Stomach smooth muscle (tissue), 2 donors: ENCODE measurements around the gene SPDEF.

ENCODE experiments used
- H3K27ac ChIP-seq: one replicate; pipeline ENCODE4 v1.7.0; 2013; ENCODE audit warnings: mild to moderate bottlenecking, low read length, inconsistent platforms
- H3K27me3 ChIP-seq, 2 donors: one replicate each; pipeline ENCODE4 v1.7.0; 2013; ENCODE audit warnings: low read length in 2 of 2; ENCODE audit not compliant: insufficient read depth in 2 of 2, control insufficient read depth in 1 of 2
- H3K36me3 ChIP-seq, 2 donors: one replicate each; pipeline ENCODE4 v1.7.0; 2013; ENCODE audit warnings: low read length in 2 of 2; ENCODE audit not compliant: control insufficient read depth in 2 of 2, insufficient read depth in 2 of 2
- H3K4me1 ChIP-seq: one replicate; pipeline ENCODE4 v1.7.0; 2013; ENCODE audit warnings: low read length; ENCODE audit not compliant: control insufficient read depth, insufficient read depth
- H3K4me3 ChIP-seq, 2 donors: one replicate each; pipeline ENCODE4 v1.7.0; 2013; ENCODE audit warnings: low read length in 2 of 2
- H3K9ac ChIP-seq, 2 donors: one replicate each; pipeline ENCODE4 v1.7.0; 2013; ENCODE audit warnings: low read length in 2 of 2, mild to moderate bottlenecking in 1 of 2
- H3K9me3 ChIP-seq, 2 donors: one replicate each; pipeline ENCODE4 v1.7.0; 2013; ENCODE audit warnings: low read length in 2 of 2; ENCODE audit not compliant: control insufficient read depth in 2 of 2
- donor health status: healthy.
- donor health status: Pancreatic carcinoma.

The SPDEF gene

DNA sequence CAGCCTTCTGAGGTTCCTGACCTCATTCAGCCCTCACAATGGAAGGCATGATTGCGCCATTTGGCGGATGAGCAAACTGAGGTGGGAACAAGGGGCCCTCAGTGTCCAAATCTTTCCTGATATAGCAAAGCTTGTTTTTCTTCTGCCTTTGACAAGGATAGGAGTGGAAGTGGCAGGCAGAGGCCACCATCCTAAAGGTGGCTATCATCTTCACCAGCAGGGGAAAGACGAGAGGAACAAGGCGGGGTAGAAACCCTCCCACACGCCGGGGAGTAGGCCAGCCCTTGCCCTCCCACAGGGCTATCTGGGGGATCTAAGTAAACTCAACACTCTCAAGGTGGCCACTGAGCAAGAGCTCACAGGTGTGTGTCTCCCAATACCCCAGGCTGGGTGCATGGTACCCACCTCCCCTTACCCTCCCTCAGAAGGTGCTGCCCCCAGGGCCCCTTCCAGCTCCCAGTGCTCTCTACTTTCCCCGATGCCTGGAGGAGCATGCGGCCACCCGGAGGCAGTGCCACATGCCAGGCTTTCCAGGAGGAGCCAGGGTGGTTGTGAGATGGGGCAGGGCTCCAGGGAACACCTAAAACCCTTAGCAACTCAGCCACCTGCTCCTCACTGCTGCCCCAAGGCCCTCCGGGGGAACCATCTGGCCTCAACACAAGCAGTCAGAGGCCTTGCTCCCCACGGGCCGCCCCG lies 11.2 kb downstream of the SPDEF start:
- no peaks in the 10 kb centered on the region for H3K27me3 ChIP-seq
- peaks cover 6% of the 10 kb centered on the region for H3K4me1 ChIP-seq
- no peak overlapping the region for H3K4me3 ChIP-seq
- no peak overlapping the region for H3K9ac ChIP-seq
- H3K27ac ChIP-seq = no peak overlapping the region
- H3K36me3 ChIP-seq = no peaks in the 10 kb centered on the region
- H3K9me3 ChIP-seq = no peaks in the 10 kb centered on the region

DNA sequence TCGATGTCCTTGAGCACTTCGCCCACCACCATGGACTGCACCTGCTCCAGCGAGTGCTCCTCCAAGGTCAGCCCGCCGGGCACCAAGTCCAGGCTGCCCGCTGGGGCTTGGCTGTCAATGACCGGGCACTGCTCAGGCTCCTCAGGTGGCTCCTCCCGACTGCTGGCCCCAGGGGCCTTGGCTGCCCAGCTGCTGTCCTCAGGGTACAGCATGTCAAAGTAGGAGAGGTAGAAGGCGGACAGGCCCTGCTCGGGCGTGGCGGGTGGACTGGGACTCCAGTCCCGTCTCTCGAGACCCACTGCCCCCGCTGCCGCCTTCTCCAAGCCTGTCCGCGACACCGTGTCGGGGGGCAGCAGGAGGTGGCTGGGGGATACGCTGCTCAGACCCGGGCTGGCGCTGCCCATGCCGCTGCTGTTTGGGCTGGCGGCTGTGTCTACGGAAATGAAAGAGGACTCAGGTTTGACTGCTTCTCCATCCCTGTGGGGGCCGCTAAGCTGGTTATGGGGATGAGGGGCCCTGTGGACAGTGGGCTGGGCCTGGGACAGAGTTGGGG lies 12.0 kb downstream of the SPDEF start:
- H3K4me3 ChIP-seq = no peak overlapping the region
- no peak overlapping the region for H3K27ac ChIP-seq
- no peak overlapping the region for H3K9ac ChIP-seq
- H3K27me3 ChIP-seq = no peaks in the 10 kb centered on the region
- H3K4me1 ChIP-seq = peaks cover 6% of the 10 kb centered on the region
- H3K36me3 ChIP-seq = no peaks in the 10 kb centered on the region
- no peaks in the 10 kb centered on the region for H3K9me3 ChIP-seq

DNA sequence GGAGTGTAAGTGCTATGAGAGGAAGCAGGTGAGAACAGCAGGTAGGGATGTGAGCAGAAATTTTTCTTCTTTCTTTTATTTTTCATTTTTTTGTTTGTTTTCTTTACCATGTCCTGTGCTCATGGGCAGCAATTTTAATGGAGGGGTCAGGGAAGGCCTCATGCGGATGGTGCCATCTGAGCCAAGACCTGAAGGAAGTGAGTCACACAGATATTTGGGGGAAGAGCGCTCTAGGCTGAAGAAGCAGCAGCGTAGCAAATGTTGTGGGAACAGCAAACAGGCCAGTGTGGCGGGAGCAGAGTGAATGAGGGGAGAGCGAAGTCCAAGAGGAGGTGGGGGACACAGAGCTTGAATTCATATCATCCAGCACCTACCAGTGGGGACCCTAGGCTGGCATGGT lies 12.7 kb downstream of the SPDEF start:
- no peaks in the 10 kb centered on the region for H3K9me3 ChIP-seq
- H3K4me1 ChIP-seq = peaks cover 6% of the 10 kb centered on the region
- no peak overlapping the region for H3K9ac ChIP-seq
- H3K27me3 ChIP-seq = no peaks in the 10 kb centered on the region
- H3K27ac ChIP-seq = no peak overlapping the region
- H3K4me3 ChIP-seq = no peak overlapping the region
- no peaks in the 10 kb centered on the region for H3K36me3 ChIP-seq

DNA sequence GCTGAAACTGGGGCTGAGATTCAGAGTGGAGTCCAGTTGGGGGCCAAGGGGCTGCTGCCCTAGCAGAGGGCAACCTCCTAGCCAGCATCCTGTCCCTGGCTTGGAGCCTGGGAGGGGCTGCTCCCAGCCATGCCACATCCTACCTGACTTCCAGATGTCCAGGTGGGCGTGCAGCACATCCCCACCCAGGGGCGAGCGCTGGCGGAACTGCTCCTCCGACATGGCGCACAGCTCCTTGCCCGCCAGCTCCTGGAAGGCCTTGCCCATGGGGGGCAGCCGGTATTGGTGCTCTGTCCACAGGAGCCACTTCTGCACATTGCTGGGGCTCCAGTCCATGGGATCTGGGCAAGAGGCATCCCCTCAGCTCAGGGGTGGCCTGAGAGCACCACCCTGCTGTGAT lies 15.3 kb downstream of the SPDEF start:
- Histone ChIP-seq H3K9me3 (no peaks in the 10 kb centered on the region), H3K27ac (no peak overlapping the region), H3K4me1 (no peaks in the 10 kb centered on the region), H3K9ac (no peak overlapping the region), H3K27me3 (no peaks in the 10 kb centered on the region), H3K36me3 (no peaks in the 10 kb centered on the region), H3K4me3 (no peak overlapping the region)

DNA sequence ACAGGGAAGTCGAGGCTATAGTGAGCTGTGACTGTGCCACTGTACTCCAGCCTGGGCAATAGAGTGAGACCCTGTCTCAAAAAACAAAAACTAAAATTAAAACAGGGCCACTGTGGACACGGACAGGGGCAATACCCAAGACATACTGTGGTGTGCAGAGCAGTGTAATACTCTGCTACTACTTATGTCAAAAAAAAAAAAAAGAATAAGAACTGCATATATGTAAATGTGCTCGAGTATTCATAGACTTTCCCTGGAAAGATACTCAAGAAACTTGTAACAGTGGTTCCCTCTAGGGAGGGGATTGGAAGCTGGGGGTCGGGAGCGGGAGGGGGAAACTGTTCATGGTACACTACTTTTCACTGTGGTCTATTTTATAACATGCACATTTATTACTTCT lies 15.9 kb downstream of the SPDEF start:
- Histone ChIP-seq H3K9ac (no peak overlapping the region), H3K4me3 (no peak overlapping the region), H3K4me1 (no peaks in the 10 kb centered on the region), H3K27ac (no peak overlapping the region), H3K9me3 (no peaks in the 10 kb centered on the region), H3K27me3 (no peaks in the 10 kb centered on the region), H3K36me3 (no peaks in the 10 kb centered on the region)

DNA sequence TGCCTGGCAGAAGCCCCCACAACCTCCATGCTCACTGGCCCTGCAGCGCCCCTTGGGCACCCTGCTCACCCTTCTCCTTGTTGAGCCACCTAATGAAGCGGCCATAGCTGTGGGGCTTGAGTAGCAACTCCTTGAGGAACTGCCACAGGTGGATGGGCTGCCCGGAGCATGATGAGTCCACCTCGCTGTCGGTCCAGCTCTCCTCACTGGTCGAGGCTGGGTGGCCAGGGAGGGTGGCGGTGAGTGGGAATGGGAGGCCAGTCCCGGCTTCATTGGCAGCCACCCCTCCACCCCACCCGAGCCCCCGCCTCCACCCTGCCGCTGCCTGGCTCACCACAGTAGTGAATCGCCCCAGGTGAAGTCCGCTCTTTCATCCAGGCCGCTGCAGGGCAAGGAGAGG lies 16.9 kb downstream of the SPDEF start:
- Histone ChIP-seq H3K9me3 (no peaks in the 10 kb centered on the region), H3K36me3 (no peaks in the 10 kb centered on the region), H3K27ac (no peak overlapping the region), H3K4me3 (no peak overlapping the region), H3K27me3 (no peaks in the 10 kb centered on the region), H3K9ac (no peak overlapping the region), H3K4me1 (no peaks in the 10 kb centered on the region)

DNA sequence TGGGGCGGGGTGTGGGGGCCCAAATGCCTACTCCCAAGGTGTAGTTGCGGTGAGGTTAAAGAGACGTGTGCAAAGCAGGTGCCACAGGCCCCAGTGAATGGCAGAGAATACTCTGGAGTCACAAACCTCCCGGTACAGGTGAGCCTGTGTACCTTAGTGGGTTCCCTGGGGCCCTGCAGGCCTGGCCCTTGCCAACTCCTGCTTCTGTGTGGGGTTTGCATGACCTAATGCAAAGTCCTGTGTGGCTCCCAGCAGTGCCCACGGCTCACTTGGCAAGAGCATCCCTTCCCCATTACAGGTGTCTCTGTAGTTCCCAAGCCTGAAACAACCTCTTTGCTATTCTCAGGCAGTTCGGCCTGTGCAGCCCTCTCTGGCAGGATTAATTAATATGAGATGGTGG lies 17.5 kb downstream of the SPDEF start:
- H3K27me3 ChIP-seq = no peaks in the 10 kb centered on the region

DNA sequence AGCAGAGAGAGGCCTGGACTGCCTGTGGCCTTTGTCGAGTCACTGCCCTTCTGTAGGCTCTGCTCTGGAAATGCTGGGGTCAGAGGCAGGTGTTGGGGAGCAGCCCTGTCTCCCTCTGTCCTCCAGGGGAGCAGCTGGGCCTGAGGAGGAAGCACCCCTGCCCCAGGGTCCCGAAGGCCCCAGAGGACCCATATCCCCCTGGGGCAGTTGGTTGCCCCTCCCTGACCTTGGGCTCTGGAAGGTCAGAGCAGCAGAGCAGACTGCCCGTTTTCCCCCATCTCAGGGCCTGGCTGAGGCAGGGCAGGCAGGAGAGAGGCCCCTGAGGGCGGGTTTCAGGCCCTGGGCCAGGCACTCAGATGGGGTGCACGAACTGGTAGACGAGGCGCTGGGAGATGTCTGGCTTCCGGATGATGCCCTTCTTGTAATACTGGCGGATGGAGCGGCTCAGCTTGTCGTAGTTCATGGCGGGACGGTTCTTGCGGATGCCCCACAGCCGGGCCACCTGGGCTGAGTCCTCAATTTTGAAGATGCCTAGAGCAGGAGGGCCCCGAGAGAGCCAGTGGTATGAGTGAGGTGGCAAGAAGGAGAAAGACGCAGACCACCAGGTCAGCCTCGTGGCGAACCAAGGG lies 18.1 kb downstream of the SPDEF start:
- Histone ChIP-seq H3K4me1 (no peaks in the 10 kb centered on the region), H3K27me3 (no peaks in the 10 kb centered on the region), H3K9me3 (no peaks in the 10 kb centered on the region), H3K27ac (no peak overlapping the region), H3K36me3 (no peaks in the 10 kb centered on the region), H3K9ac (no peak overlapping the region), H3K4me3 (no peak overlapping the region)

More for the DNA sequence above, 17.5 kb downstream of the SPDEF start:
- no peak overlapping the region for H3K9ac ChIP-seq
- H3K36me3 ChIP-seq = no peaks in the 10 kb centered on the region
- no peaks in the 10 kb centered on the region for H3K9me3 ChIP-seq
- no peak overlapping the region for H3K27ac ChIP-seq
- no peaks in the 10 kb centered on the region for H3K4me1 ChIP-seq
- H3K4me3 ChIP-seq = no peak overlapping the region

DNA sequence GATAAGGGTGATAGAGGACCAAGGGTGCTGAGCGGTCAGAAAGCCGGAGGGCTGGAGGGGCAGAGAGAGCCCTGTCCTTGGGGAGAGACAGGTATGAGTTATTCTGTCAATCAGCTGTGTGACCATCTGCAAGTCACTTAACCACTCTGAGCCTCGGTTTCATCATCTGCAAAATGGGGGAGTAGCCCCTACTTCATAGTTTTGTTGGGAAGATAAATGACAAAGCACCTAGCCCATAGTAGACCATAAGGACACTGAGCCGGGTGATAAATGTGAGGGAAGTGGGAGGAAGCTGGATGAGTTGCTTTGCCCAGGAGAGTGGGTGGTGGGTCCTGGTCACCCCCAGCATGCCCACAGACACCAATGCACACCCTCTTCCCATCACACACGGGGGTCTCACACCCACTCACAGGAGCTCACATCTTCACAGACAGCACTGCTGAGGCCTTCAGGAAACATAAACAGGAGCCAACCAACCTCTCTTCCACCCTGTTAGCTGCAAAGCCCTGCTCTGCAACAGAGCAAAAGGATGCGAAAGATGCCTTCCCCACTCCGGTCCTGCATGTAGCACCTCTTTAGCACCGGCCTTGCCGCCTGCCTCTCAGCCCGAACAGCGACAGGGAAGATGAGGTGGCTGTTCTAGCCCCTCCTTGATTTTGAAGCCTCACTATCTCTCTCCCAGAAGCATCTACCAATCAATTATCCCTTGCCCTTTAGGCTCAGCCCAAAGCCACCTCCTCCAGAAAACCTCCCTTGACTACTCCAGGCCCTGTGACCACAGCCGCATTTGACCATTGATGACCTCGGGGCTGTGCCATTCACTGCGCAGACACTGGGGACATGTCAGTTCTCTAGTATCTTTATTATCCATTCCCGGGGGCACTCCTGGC lies 18.9 kb downstream of the SPDEF start:
- no peaks in the 10 kb centered on the region for H3K4me1 ChIP-seq
- H3K9ac ChIP-seq = no peak overlapping the region
- H3K9me3 ChIP-seq = no peaks in the 10 kb centered on the region
- H3K36me3 ChIP-seq = no peaks in the 10 kb centered on the region
- no peaks in the 10 kb centered on the region for H3K27me3 ChIP-seq
- H3K4me3 ChIP-seq = no peak overlapping the region
- no peak overlapping the region for H3K27ac ChIP-seq

DNA sequence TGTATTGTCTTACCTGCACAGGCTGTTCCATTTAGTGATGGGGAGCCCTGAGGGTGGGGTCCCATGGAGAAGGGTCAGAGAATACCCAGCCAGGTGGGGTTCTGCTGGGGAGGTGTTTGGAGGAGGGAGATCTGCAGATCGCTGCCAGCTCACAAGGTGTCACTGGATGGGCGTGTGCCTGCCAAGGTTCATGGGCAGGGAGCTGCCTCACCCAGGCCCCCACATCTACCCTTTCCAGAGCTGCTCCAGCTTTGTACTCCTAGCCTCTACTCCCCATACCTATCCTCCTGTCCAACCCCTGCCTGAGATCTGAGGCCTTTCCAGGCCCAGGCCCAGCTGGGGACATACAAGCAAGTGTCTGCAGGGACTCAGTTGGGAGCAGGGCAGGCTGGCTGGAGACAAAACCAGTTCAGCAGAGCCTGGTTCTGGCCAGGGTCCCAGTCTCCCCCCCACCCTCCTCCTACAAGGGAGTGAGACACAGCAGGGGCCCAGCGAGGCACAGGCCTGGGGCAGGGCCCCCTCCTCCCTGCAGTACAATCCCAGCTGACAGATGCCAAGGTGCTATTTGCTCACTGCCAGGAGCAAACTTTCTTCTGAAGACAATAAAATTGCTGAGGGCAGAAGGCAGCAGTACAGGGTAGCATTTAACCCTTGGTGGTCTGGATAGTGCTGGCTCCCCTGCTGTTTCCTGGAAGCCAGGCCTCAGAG lies 19.7 kb downstream of the SPDEF start:
- H3K27ac ChIP-seq = no peak overlapping the region
- H3K9ac ChIP-seq = no peak overlapping the region
- no peaks in the 10 kb centered on the region for H3K4me1 ChIP-seq
- H3K9me3 ChIP-seq = no peaks in the 10 kb centered on the region
- H3K36me3 ChIP-seq = no peaks in the 10 kb centered on the region
- no peak overlapping the region for H3K4me3 ChIP-seq
- H3K27me3 ChIP-seq = no peaks in the 10 kb centered on the region
